Thyroid gland (tissue), 4 donors: ENCODE results near the gene ALKAL2.

Experiments
- CTCF ChIP-seq, 6 experiments: fragments of 200-600 bp in 3 of 6; fragments of 450-650 bp in 3 of 6; sonication (generic) in 3 of 6; IDR thresholded peaks; one replicate each; pipeline ENCODE4 v1.5.1; 2016 to 2019; ENCODE audit warnings: antibody characterized with exemption in 6 of 6, mild to moderate bottlenecking in 2 of 6, inconsistent platforms in 1 of 6, moderate library complexity in 1 of 6
- POLR2A ChIP-seq, 2 donors: fragments of 450-650 bp; IDR thresholded peaks; one replicate each; pipeline ENCODE4 v1.6.1; 2017; ENCODE audit warnings: antibody characterized with exemption in 2 of 2, mild to moderate bottlenecking in 2 of 2, moderate library complexity in 1 of 2

GRCh38 chr2:314561-315336 lies 26.9 kb upstream of the ALKAL2 start:
- TF ChIP-seq CTCF (IDR thresholded peaks at IDR 0.05) (no peak), POLR2A (IDR thresholded peaks at IDR 0.05) (no peak)
